Stimulated activated CD4-positive, alpha-beta T cell treated with anti-CD3 and anti-CD28 coated beads, Interleukin-12 subunit alpha, Interleukin-12 subunit beta, amount 100 ng/mL, for 48 hours (primary cell): Measurements from ENCODE around the gene NRSN2.
"Not testable (repeated sequence)": the region's sequence is repeated elsewhere in the genome, so short reads cannot be mapped to it uniquely, and the experiment has no call there.

ENCODE experiments used
- DNase-seq, 3 donors: peaks; one replicate each; pipeline ENCODE4 v3.0.0-alpha.2; 2020; ENCODE audit warnings: low read depth in 2 of 3, low spot score in 1 of 3

NRSN2 gene

GRCh38 chr20:325045-325888 lies 21.6 kb upstream of the NRSN2 start, which contains the start of gene SOX12:
Gene SOX12 (plus strand): TSS chr20:325552. CDS start chr20:325925, 373 bp downstream.
- peak; percentile 91 to 96 (median 95) for DNase-seq

GRCh38 chr20:325889-326644 lies 20.8 kb upstream of the NRSN2 start:
- DNase-seq, result peak in 1 of 3 donors; percentile 28

GRCh38 chr20:326645-327185 lies 20.2 kb upstream of the NRSN2 start:
- DNase-seq, result no peak

GRCh38 chr20:327186-328026 lies 19.5 kb upstream of the NRSN2 start:
- DNase-seq, result peak in 2 of 3 donors; percentile 54 to 64

- no peak for DNase-seq
These were observed 18.6 kb upstream of the NRSN2 start for GRCh38 chr20:328027-328974.

- DNase-seq, result no peak
These were observed 17.8 kb upstream of the NRSN2 start for GRCh38 chr20:328975-329695.

GRCh38 chr20:329851-330232 lies 17.1 kb upstream of the NRSN2 start:
- DNase-seq, result no peak

- peak in 2 of 3 donors; percentile 35 to 41 for DNase-seq
These were observed 16.4 kb upstream of the NRSN2 start for GRCh38 chr20:330233-331149.

GRCh38 chr20:334578-334977 lies 12.3 kb upstream of the NRSN2 start:
- DNase-seq, result no peak

- DNase-seq, result not testable (repeated sequence)
These were observed 10.9 kb upstream of the NRSN2 start for GRCh38 chr20:336040-336439.

GRCh38 chr20:341682-342081 lies 5.2 kb upstream of the NRSN2 start:
- peak in 1 of 3 donors; percentile 54 for DNase-seq

- no peak for DNase-seq
These were observed 3.8 kb upstream of the NRSN2 start for GRCh38 chr20:343107-343506.

GRCh38 chr20:346033-346639 lies 775 bp upstream of the NRSN2 start:
- no peak for DNase-seq

- DNase-seq, result no peak
These were observed 367 bp downstream of the NRSN2 start for GRCh38 chr20:347317-347639.

- peak in 2 of 3 donors; percentile 56 to 69 for DNase-seq
These were observed 951 bp downstream of the NRSN2 start for GRCh38 chr20:347640-348484.

GRCh38 chr20:348972-349841 lies 2.3 kb downstream of the NRSN2 start:
- no peak for DNase-seq
